ENCODE measurements around the gene PLCXD1.

The PLCXD1 gene

GRCh38 chrX:340641-341423, 59.7 kb downstream of the PLCXD1 start:
- DNase-seq = no peak
- Histone ChIP-seq H3K36me3 (ENCODE audit: insufficient read depth, low read length) (peaks cover 62% of the 10 kb centered on the region), H3K27me3 (ENCODE audit: insufficient read depth, low read length, poor library complexity) (no peaks in the 10 kb centered on the region), H3K4me1 (ENCODE audit: insufficient read depth, low read length) (no peaks in the 10 kb centered on the region), H3K9ac (ENCODE audit: low read depth, low read length) (no peak overlapping the region), H3K79me2 (ENCODE audit: insufficient read depth, low read length) (no peaks in the 10 kb centered on the region), H3K27ac (ENCODE audit: low read length) (no peak overlapping the region), H3K4me3 (ENCODE audit: low read depth in 1 of 2, low read length in 2 of 2) (no peak overlapping the region), H3K9me3 (ENCODE audit: insufficient read depth, low read length, severe bottlenecking) (peaks cover 16% of the 10 kb centered on the region), H2AFZ (ENCODE audit: low read depth, low read length) (no peak overlapping the region), H3K4me2 (ENCODE audit: insufficient read depth, low read length) (no peak overlapping the region), H4K20me1 (ENCODE audit: insufficient read depth, low read length) (no peaks in the 10 kb centered on the region; the same call in 1 of the 2 replicates)
- no peak for TF ChIP-seq CTCF (IDR thresholded peaks at IDR 0.05; ENCODE audit: borderline replicate concordance, extremely low read depth, low read length, poor library complexity, severe bottlenecking)
- TF ChIP-seq EZH2 (IDR thresholded peaks at IDR 0.05; ENCODE audit: borderline replicate concordance, low read depth, low read length, severe bottlenecking) = no peak
- ATAC-seq (ENCODE audit: insufficient read depth, low read depth) = no peak

GRCh38 chrX:341541-342101, 60.4 kb downstream of the PLCXD1 start:
- Histone ChIP-seq H3K36me3 (ENCODE audit: insufficient read depth, low read length) (peaks cover 63% of the 10 kb centered on the region), H3K4me3 (ENCODE audit: low read depth in 1 of 2, low read length in 2 of 2) (no peak overlapping the region), H3K4me1 (ENCODE audit: insufficient read depth, low read length) (no peaks in the 10 kb centered on the region), H3K79me2 (ENCODE audit: insufficient read depth, low read length) (no peaks in the 10 kb centered on the region), H3K4me2 (ENCODE audit: insufficient read depth, low read length) (no peak overlapping the region), H3K27me3 (ENCODE audit: insufficient read depth, low read length, poor library complexity) (no peaks in the 10 kb centered on the region), H2AFZ (ENCODE audit: low read depth, low read length) (no peak overlapping the region), H3K9me3 (ENCODE audit: insufficient read depth, low read length, severe bottlenecking) (peaks cover 16% of the 10 kb centered on the region), H3K9ac (ENCODE audit: low read depth, low read length) (no peak overlapping the region), H3K27ac (ENCODE audit: low read length) (no peak overlapping the region), H4K20me1 (ENCODE audit: insufficient read depth, low read length) (no peaks in the 10 kb centered on the region)
- no peak for DNase-seq
- ATAC-seq (ENCODE audit: insufficient read depth, low read depth) = no peak
- TF ChIP-seq EZH2 (IDR thresholded peaks at IDR 0.05; ENCODE audit: borderline replicate concordance, low read depth, low read length, severe bottlenecking) (no peak), CTCF (IDR thresholded peaks at IDR 0.05; ENCODE audit: borderline replicate concordance, extremely low read depth, low read length, poor library complexity, severe bottlenecking) (no peak)

DNA sequence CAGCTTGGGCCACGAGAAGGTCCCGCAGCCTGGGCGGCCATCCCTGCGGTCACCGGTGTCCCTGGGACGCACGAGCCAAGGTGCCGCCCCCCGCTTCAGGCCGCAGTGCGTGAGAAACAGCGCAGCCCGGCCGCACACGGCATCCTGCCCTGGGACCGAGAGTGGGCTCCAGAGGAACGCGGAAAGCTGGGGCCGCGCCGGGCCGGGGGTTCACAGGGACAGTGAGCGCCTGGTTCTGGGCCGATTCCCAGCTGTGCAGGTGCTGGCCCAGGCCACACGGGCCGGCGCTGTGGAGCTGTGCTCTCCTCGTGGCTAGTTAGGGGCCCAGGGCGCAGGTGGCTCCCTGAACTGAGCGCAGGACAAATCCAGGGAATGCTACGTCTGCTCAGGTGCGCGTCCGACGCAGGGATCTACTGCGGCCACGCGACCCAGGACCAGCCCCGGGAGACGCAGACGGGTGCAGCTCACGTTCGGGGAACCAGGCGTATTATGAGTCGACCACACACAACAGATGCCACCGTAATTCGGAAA, 63.3 kb downstream of the PLCXD1 start:
- no peaks in the 10 kb centered on the region for H4K20me1 ChIP-seq (ENCODE audit: insufficient read depth, low read length)
- no peaks in the 10 kb centered on the region for H3K27me3 ChIP-seq (ENCODE audit: insufficient read depth, low read length, poor library complexity)
- H3K4me3 ChIP-seq (ENCODE audit: low read depth in 1 of 2, low read length in 2 of 2) = no peak overlapping the region
- H3K4me2 ChIP-seq (ENCODE audit: insufficient read depth, low read length) = no peak overlapping the region
- peaks cover 66% of the 10 kb centered on the region for H3K36me3 ChIP-seq (ENCODE audit: insufficient read depth, low read length)
- H3K27ac ChIP-seq (ENCODE audit: low read length) = no peak overlapping the region
- no peak for DNase-seq
- no peak overlapping the region for H3K9ac ChIP-seq (ENCODE audit: low read depth, low read length)
- H3K4me1 ChIP-seq (ENCODE audit: insufficient read depth, low read length) = no peaks in the 10 kb centered on the region
- ATAC-seq (ENCODE audit: insufficient read depth, low read depth) = no peak
- H2AFZ ChIP-seq (ENCODE audit: low read depth, low read length) = no peak overlapping the region
- H3K79me2 ChIP-seq (ENCODE audit: insufficient read depth, low read length) = peaks cover 16% of the 10 kb centered on the region; the same call in 1 of the 2 replicates
- no peak for TF ChIP-seq EZH2 (IDR thresholded peaks at IDR 0.05; ENCODE audit: borderline replicate concordance, low read depth, low read length, severe bottlenecking)
- TF ChIP-seq CTCF (IDR thresholded peaks at IDR 0.05; ENCODE audit: borderline replicate concordance, extremely low read depth, low read length, poor library complexity, severe bottlenecking) = no peak
- H3K9me3 ChIP-seq (ENCODE audit: insufficient read depth, low read length, severe bottlenecking) = peaks cover 16% of the 10 kb centered on the region

Measured in DND-41 (cell line).